BJ (cell line): ENCODE results near the gene STAB2. TPM values are rescaled to one million over a fixed set of nuclear protein-coding genes. Genes with fewer than 3 reads are reported as not detected.
"Not testable (repeated sequence)": the region's sequence is repeated elsewhere in the genome, so short reads cannot be mapped to it uniquely, and the experiment has no call there.

ENCODE experiments used
- CTCF ChIA-PET: fragments of 350-600 bp; formaldehyde crosslinking; extraction: SDS; loops from one replicate; lab custom pipeline; 2021; ENCODE audit warnings: antibody characterized with exemption, inconsistent platforms; lab: Yijun Ruan, JAX
- POLR2A ChIA-PET: fragments of 300-600 bp; sonication (Branson Sonifier 250); formaldehyde crosslinking; extraction: SDS; loops from one replicate; lab custom pipeline; 2021; ENCODE audit warnings: antibody characterized with exemption; lab: Charles Lee
- DNase-seq: peaks from one replicate; pipeline ENCODE4 v3.0.0-alpha.2; 2011; ENCODE audit warnings: low read depth
- H3K27me3 ChIP-seq: 2 replicates; pipeline ENCODE4 v1.6.0; 2011; ENCODE audit warnings: low read length; ENCODE audit not compliant: control insufficient read depth, insufficient read depth
- H3K36me3 ChIP-seq: 2 replicates; pipeline ENCODE4 v1.5.1; 2011; ENCODE audit warnings: low read length; ENCODE audit not compliant: control insufficient read depth, insufficient read depth
- H3K4me3 ChIP-seq: 2 replicates; pipeline ENCODE4 v1.5.1; 2011; ENCODE audit warnings: low read depth, mild to moderate bottlenecking, control low read depth, low read length
- CTCF ChIP-seq: IDR thresholded peaks from 2 replicates; pipeline ENCODE4 v1.5.1; 2011; ENCODE audit warnings: low read depth, mild to moderate bottlenecking, control low read depth, inconsistent platforms, low read length, moderate library complexity; ENCODE audit not compliant: insufficient read depth
- polyA plus RNA-seq: library from polyadenylated mRNA; depleted of rRNA; stranded (reverse); fragments of >200 nt; gene quantifications from 2 replicates; pipeline ENCODE4 v1.2.3, GENCODE V29; 2011

STAB2 gene
- polyA plus RNA-seq, 1 experiment = not detected

DNA sequence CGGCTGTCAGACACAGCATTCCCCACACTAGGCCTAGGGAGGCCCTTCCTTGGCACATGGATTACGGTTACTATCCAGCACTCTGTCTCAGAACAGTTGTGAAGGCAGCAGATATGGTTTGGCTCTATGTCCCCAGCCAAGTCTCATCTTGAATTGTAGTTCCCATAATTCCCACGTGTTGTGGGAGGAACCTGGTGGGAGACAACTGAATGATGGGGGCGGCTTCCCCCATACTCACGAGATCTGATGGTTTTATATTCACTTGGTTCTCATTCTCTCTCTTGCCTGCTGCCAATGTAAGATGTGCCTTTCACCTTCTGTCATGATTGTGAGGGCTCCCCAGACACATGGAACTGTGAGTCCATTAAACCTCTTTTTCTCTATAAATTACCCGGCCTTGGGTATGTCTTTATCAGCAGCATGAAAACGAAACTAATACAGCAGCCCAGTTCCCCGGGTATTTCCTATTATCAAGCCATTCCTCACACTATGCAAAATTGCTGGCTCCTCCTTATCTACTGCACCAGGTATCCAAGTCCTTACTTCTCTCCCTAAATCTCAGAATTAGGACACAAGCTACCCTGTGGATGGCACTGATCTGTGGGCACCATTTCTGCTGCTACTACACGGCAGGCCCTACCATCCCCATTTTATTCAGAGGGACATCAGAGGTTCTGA is 220.6 kb downstream of the STAB2 start:
- no peak for TF ChIP-seq CTCF
- POLR2A ChIA-PET = no interaction called here
- CTCF ChIA-PET = no interaction called here
- no peak for DNase-seq
- H3K27me3 ChIP-seq = no peaks in the 10 kb centered on the region
- H3K4me3 ChIP-seq = no peak overlapping the region
- H3K36me3 ChIP-seq = no peaks in the 10 kb centered on the region

GRCh38 chr12:103808239-103808880 is 221.3 kb downstream of the STAB2 start:
- ChIA-PET POLR2A (no interaction called here), CTCF (interaction anchor here (0.5 to 1.0 kb wide), 2 partner anchors 18 to 21 kb away, joined by 3 read pairs; no protein-coding TSS in a partner anchor)
- H3K4me3 ChIP-seq = no peak overlapping the region
- no peak for TF ChIP-seq CTCF
- H3K27me3 ChIP-seq = no peaks in the 10 kb centered on the region
- DNase-seq = no peak
- 0 out of 2 replicates have a peak, but pooled peaks cover 1% of the 10 kb centered on the region for H3K36me3 ChIP-seq

- H3K36me3 ChIP-seq = 0 out of 2 replicates have a peak, but pooled peaks cover 1% of the 10 kb centered on the region
- ChIA-PET CTCF (interaction anchor here (1.0 kb wide), 1 partner anchor 18 kb away, joined by 3 read pairs; no protein-coding TSS in a partner anchor), POLR2A (no interaction called here)
- no peaks in the 10 kb centered on the region for H3K27me3 ChIP-seq
- H3K4me3 ChIP-seq = no peak overlapping the region
- no peak for DNase-seq
- no peak for TF ChIP-seq CTCF
These were observed 222.1 kb downstream of the STAB2 start for GRCh38 chr12:103809154-103809553.

- DNase-seq, POLR2A ChIA-PET, H3K4me3 ChIP-seq, H3K36me3 ChIP-seq, H3K27me3 ChIP-seq: not testable (repeated sequence)
- CTCF ChIA-PET = interaction anchor here (1.0 kb wide), 1 partner anchor 17 kb away, joined by 3 read pairs; no protein-coding TSS in a partner anchor
These were observed 222.6 kb downstream of the STAB2 start for GRCh38 chr12:103809639-103810038.

- ChIA-PET POLR2A (no interaction called here), CTCF (no interaction called here)
- DNase-seq = no peak
- no peak for TF ChIP-seq CTCF
- Histone ChIP-seq H3K27me3 (no peaks in the 10 kb centered on the region), H3K4me3 (no peak overlapping the region), H3K36me3 (0 out of 2 replicates have a peak, but pooled peaks cover 1% of the 10 kb centered on the region)
These were observed 223.0 kb downstream of the STAB2 start for GRCh38 chr12:103810111-103810510.
